H1 (cell line): ENCODE results near the gene PER2. TPM values are rescaled to one million over a fixed set of nuclear protein-coding genes. Genes with fewer than 3 reads are reported as not detected.

Experiments
- ASH2L ChIP-seq: fragments of 200-600, 300-600 bp; sonication (generic); IDR thresholded peaks from one replicate; pipeline ENCODE4 v1.7.1; 2017; ENCODE audit warnings: low read length
- CHD1 ChIP-seq: IDR thresholded peaks from 2 replicates; pipeline ENCODE4 v1.6.1; 2012; ENCODE audit warnings: low read depth, low read length, improper control_type of control experiment
- CHD7 ChIP-seq: fragments of 300-600 bp; sonication (generic); IDR thresholded peaks from 2 replicates; pipeline ENCODE4 v1.7.1; 2012; ENCODE audit warnings: low read length, moderate library complexity, mild to moderate bottlenecking, inconsistent platforms; ENCODE audit not compliant: insufficient replicate concordance
- GTF2F1 ChIP-seq: IDR thresholded peaks from 2 replicates; pipeline ENCODE4 v1.6.1; 2012; ENCODE audit warnings: low read depth, low read length, improper control_type of control experiment, borderline replicate concordance
- JUN ChIP-seq: IDR thresholded peaks from 2 replicates; pipeline ENCODE4 v1.6.1; 2011; ENCODE audit warnings: low read depth, mild to moderate bottlenecking, improper control_type of control experiment, low read length
- MAX ChIP-seq: IDR thresholded peaks from 2 replicates; pipeline ENCODE4 v1.6.1; 2012; ENCODE audit warnings: inconsistent platforms
- NANOG ChIP-seq: IDR thresholded peaks from 2 replicates; pipeline ENCODE4 v1.6.1; 2011; ENCODE audit warnings: low read length, low read depth, mild to moderate bottlenecking, inconsistent platforms; ENCODE audit not compliant: insufficient read depth, poor library complexity, severe bottlenecking
- NRF1 ChIP-seq: IDR thresholded peaks from 2 replicates; pipeline ENCODE4 v1.6.1; 2011; ENCODE audit warnings: mild to moderate bottlenecking, low read depth, low read length, improper control_type of control experiment
- POLR2A ChIP-seq, 2 experiments: IDR thresholded peaks; 1 replicate in 1 of 2; 2 replicates in 1 of 2; pipeline ENCODE4 v1.6.1; 2011; ENCODE audit warnings: low read depth in 2 of 2, low read length in 2 of 2, mild to moderate bottlenecking in 2 of 2; ENCODE audit errors: control extremely low read depth in 1 of 2
- SP2 ChIP-seq: IDR thresholded peaks from 2 replicates; pipeline ENCODE4 v1.6.1; 2012; ENCODE audit warnings: mild to moderate bottlenecking, low read length, inconsistent platforms
- SUZ12 ChIP-seq: fragments of 200-600 bp; sonication (generic); IDR thresholded peaks from 2 replicates; pipeline ENCODE4 v1.6.1; 2012; ENCODE audit warnings: mild to moderate bottlenecking, inconsistent platforms, low read length, moderate library complexity, mixed read lengths
- TAF7 ChIP-seq: optimal IDR thresholded peaks from 2 replicates; pipeline ENCODE3; 2011; ENCODE audit warnings: low read depth, mild to moderate bottlenecking, inconsistent platforms, low read length, moderate library complexity, borderline replicate concordance
- polyA plus RNA-seq, 7 experiments: library from polyadenylated mRNA; depleted of rRNA in 3 of 7; stranded (reverse) in 5 of 7; unstranded in 2 of 7; fragments of >200 nt in 5 of 7; fragments of 200-250 nt in 2 of 7; gene quantifications; 1 replicate in 5 of 7; 2 replicates in 1 of 7; 4 replicates in 1 of 7; pipeline versions ENCODE4 v1.2.1 to v1.2.3, GENCODE V29; 2011 to 2013; ENCODE audit warnings: missing spikeins in 2 of 7, mixed read lengths in 2 of 7
- total RNA-seq: library from RNA; stranded (reverse); fragmentation: NEBNext Ultra II Directional; extraction: Animal tissue kit (Norgen Biotek cat#: 25700); gene quantifications from 2 replicates; pipeline ENCODE4 v1.2.1, GENCODE V29; 2021

Gene PER2
- total and polyA plus RNA-seq, 2 of the 8 experiments (the other 6 are each of a cell fraction or from before 2014, with no cell fraction given) = 0.91 to 5.5 TPM

- TF ChIP-seq CHD7 (no peak), TAF7 (no peak), MAX (no peak), GTF2F1 (no peak), NRF1 (no peak), JUN (no peak), CHD1 (no peak), ASH2L (no peak), SUZ12 (no peak), SP2 (no peak), NANOG (no peak), POLR2A (IDR thresholded peaks at IDR 0.05; ENCODE audit: control extremely low read depth in 1 of 2, low read depth in 2 of 2, low read length in 2 of 2) (no peak)
These were observed 1.2 kb upstream of the PER2 start (continued) for GRCh38 chr2:238289574-238289973.
